NCI-H2227 (cell line): ENCODE results near the gene P2RX7.
"Not testable (repeated sequence)": the region's sequence is repeated elsewhere in the genome, so short reads cannot be mapped to it uniquely, and the experiment has no call there.

Source experiments
- DNase-seq: peaks from one replicate; lab custom pipeline; 2025; ENCODE audit not compliant: unreplicated experiment; lab: John Stamatoyannopoulos, UW

The P2RX7 gene

GRCh38 chr12:121226871-121227270 is 94.2 kb downstream of the P2RX7 start:
- not testable (repeated sequence) for DNase-seq

- no peak for DNase-seq
These were observed 94.6 kb downstream of the P2RX7 start for GRCh38 chr12:121227294-121227693.

- DNase-seq: no peak
These were observed 96.4 kb downstream of the P2RX7 start for GRCh38 chr12:121228919-121229665.

- DNase-seq: peak; percentile 65
These were observed 97.3 kb downstream of the P2RX7 start for GRCh38 chr12:121229826-121230537.

- no peak for DNase-seq
These were observed 97.8 kb downstream of the P2RX7 start for GRCh38 chr12:121230538-121230907.

- no peak for DNase-seq
These were observed 99.5 kb downstream of the P2RX7 start for GRCh38 chr12:121232163-121232562.

GRCh38 chr12:121232977-121233627 is 100.4 kb downstream of the P2RX7 start:
- DNase-seq: no peak

GRCh38 chr12:121233628-121234020 is 100.9 kb downstream of the P2RX7 start:
- no peak for DNase-seq

GRCh38 chr12:121236776-121237175 is 104.1 kb downstream of the P2RX7 start:
- no peak for DNase-seq

- DNase-seq: no peak
These were observed 104.7 kb downstream of the P2RX7 start for GRCh38 chr12:121237415-121237814.
